Posterior vena cava (tissue), 2 donors: ENCODE results near the gene CACNA2D2. TPM values are rescaled to one million over a fixed set of nuclear protein-coding genes. Genes with fewer than 3 reads are reported as not detected.

ENCODE experiments used
- DNase-seq: peaks from one replicate; pipeline ENCODE4 v3.0.0-alpha.2; 2020; ENCODE audit warnings: low spot score
- intact Hi-C, 2 donors: fragments of 100-400 bp; cut with DNase I; formaldehyde crosslinking; loops; one replicate each; pipeline versions ENCODE4 v1.14.1 to v1.14.2; 2022 to 2023
- total RNA-seq, 2 donors: library from RNA; stranded (reverse); fragmentation: NEBNext Ultra II Directional; extraction: Animal tissue kit (Norgen Biotek cat#: 25700); gene quantifications; one replicate each; pipeline ENCODE4 v1.2.1, GENCODE V29; 2021
- donor health status: DM: yes; HTN: yes; CAD: no.
- donor health status: DM: yes; HTN: yes; CAD: no.

CACNA2D2 gene
- total RNA-seq, 2 donors from 2014 or later = 2.0 to 2.6 TPM

GRCh38 chr3:50508821-50509220 lies 5.4 kb upstream of the CACNA2D2 start:
- no peak for DNase-seq
- intact Hi-C loops = no loop called here

DNA sequence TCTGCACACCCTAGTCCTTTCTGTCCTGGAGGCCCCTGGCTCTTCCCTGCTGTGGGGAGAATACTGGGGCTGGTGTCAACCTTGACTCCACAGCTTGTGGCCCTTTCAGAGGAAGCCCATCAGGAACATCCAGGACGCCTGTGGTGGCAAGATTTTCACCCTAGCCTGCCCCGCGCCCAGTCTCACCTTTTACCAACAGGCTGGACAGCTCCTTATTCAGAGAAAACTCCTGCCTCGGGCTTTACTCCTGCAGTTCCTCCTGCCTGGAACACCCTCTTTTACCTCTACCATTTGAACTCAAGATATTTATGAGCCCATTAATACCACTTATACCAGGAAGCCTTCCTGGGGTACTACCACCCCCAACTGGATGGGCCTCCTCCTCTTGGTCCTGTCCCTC lies 2.7 kb upstream of the CACNA2D2 start:
- intact Hi-C loops = no loop called here
- DNase-seq = no peak

DNA sequence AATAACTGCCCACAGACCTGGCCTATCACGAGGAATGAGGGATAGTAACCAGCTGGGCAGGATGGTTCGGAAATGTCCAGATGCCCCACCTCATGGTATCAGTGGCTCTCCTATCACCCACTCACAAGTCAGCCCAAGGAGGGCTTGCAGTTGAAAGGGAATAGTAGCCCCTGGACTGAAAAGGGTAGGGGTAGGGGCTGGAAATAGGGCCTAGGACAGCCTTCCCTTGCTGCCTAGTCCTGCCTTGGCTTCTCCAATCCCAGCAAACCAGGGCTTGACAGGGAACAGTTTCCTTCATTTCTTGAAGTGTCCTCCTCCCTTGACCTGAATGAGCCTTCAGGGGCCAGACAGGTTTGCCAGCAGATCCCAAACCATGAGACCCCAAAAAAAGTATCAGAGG lies 1.2 kb upstream of the CACNA2D2 start:
- intact Hi-C loops = no loop called here
- DNase-seq = no peak

- intact Hi-C loops = no loop called here
- DNase-seq = no peak
Observed at GRCh38 chr3:50502584-50503423, 630 bp downstream of the CACNA2D2 start.

GRCh38 chr3:50502225-50502583 lies 1.2 kb downstream of the CACNA2D2 start:
- no peak for DNase-seq
- intact Hi-C loops = no loop called here

DNA sequence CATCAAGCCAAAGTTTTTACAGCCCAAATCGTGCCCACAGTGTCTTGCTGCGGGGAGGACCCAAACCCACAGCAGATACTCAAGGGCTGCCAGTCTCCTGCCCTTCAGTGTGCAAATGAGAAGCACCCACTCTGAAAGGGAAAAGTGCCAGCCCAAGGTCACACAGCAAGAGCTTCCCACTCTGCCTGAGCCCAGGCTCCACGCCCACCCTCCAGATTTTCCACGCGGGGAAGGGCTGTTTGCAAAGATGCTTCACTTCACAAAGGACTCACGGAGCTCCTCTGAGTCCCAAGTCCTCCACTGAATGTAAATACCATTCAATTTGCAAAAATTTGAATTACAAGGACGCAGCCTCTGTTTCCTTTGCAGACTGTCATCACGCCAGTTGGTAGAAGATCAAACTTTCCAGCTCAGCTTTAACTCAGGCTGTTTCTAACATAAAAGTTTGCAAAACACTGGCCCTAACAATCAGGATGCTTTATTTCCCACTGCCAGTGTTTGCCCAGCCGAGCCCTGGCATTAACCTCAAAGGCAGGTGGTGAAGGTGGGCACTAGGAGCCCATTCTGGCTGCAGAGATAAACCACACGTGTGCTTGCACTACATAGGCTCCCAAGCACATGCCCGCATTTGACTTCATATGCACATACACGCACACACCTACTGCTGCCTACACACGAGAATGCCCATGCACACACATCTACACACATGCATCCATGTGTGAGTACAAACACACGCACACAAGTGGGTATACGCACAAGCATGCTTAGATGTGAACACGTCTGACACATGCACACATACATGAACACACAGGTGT lies 7.6 kb downstream of the CACNA2D2 start:
- intact Hi-C loops = loop anchor here in 1 of 2 donors (1.0 kb wide), 1 partner anchor 92 kb away; no protein-coding TSS in a partner anchor
- DNase-seq = no peak

- intact Hi-C loops = no loop called here
- DNase-seq = no peak
Observed at GRCh38 chr3:50494126-50494525, 9.3 kb downstream of the CACNA2D2 start.

GRCh38 chr3:50493623-50494022 lies 9.8 kb downstream of the CACNA2D2 start:
- DNase-seq = no peak
- intact Hi-C loops = no loop called here

DNA sequence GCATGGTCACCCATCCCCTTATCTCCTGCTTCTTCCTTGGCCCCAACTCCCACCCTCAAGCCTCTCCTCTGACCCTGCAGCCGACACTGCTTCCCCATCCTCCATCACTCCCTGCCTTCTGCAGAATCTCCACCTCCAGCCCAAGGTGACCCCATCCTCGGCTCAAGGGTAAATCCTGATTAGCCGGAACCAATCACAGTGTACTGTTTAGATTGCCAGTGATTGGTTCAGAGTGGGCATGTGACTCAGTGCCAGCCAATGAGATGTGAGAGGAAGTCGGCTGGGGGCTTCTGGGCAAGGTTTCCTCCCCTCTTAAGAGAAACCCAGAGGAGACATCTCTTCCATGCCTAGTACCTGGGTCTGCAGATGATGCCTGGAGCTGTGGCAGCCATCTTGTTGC lies 10.3 kb downstream of the CACNA2D2 start:
- no peak for DNase-seq
- intact Hi-C loops = no loop called here

DNA sequence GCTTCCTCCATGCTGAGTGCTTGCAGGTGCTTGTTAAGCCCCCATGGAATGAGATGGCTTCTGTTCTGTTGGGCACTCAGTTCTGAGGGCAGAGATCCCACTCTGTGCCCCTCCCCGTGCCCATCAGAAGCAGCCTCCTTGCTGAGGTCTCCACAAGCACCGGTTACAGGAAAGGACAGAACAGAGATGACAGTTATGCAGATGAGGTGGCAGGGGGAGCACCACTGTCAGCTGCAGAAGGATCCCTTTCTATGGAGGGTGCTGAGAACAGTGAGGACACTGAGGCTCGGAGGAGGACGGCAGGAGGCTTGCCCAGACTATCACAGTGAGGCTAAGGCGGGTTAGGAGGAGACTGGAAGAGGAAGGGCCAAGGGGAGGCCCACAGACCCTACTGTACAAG lies 12.4 kb downstream of the CACNA2D2 start:
- intact Hi-C loops = no loop called here
- DNase-seq = no peak

DNA sequence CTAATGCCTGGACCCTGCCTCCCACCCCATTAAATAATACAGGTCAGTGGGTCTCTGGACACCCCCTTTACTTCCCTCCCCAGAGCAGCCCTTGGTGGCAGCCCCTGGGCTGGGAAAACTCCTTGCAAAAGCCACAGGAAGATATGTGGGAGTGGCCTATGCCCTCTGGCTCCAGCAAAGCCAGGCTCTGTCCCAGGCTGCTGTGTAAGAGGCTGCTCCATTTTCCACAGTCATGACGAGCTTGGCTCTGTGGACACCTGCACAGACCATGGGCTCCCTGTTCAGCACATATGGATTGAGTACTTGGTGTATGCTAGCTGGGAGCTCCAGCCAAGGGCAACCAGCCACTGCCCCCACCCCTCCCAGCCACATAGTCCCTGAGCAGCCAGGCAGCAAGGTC lies 13.0 kb downstream of the CACNA2D2 start:
- no peak for DNase-seq
- intact Hi-C loops = no loop called here

- intact Hi-C loops = no loop called here
- DNase-seq = no peak
Observed at GRCh38 chr3:50487181-50487580, 16.3 kb downstream of the CACNA2D2 start.

- intact Hi-C loops = no loop called here
- no peak for DNase-seq
Observed at GRCh38 chr3:50486219-50486888, 17.1 kb downstream of the CACNA2D2 start.

DNA sequence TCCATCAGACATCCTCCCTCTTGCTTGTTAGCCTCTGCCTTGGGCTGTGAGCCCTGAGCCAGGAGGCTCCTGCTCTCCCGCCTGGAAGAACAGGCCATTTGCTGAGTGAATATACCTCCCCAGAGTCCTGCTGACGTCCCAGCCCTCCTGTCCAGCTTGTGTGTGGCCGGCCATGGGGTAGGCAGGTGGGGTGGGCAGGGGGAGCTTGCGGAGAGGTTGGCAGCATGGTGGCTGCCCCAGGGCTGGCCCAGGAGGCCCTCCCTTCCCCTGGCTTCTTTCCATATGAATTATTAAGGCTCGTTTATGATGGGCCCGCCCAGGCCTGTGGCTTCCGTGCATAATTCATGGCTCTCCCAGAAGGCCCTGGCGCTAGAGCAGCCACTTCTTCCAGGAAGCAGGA lies 18.7 kb downstream of the CACNA2D2 start:
- DNase-seq = no peak
- intact Hi-C loops = no loop called here

DNA sequence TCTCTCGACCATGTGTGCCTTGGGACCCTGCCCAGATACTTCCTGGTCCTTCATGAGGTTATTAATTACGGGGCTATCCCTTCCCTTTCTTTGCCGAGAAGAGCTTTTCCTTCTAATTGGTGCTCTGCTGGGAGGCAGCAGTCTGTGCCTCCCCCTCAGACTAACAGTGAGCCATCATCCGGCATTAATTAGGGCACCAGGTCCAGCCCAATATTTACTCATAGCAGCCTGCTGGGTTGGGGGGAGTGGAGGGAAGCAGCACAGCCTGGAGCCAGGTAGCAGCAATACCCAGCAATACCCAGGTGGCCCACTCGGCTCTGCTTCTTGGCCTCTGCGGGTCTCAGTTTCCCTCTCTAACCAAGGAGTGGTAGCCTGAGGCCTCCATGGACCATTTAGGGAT lies 20.1 kb downstream of the CACNA2D2 start:
- intact Hi-C loops = no loop called here
- no peak for DNase-seq

DNA sequence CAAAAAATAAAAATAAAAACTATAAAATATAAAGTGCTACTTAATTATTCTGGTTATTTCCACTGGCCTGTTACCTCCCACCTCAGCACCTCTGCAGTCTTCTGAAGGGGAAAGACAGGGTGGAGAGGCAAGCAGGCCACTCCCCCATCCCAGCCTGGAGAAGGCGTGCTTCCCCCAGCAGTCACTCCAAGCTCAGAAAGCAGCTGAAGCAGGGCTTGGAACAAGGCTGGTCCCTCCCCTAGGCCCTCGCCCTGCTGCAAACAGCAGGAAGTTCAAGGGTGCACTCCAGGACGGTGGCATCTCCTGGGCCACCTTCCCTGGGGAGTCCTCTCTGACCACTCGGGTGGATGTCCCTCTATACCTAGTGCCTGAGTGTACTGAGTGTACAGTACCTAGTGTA lies 21.4 kb downstream of the CACNA2D2 start:
- intact Hi-C loops = no loop called here
- no peak for DNase-seq

DNA sequence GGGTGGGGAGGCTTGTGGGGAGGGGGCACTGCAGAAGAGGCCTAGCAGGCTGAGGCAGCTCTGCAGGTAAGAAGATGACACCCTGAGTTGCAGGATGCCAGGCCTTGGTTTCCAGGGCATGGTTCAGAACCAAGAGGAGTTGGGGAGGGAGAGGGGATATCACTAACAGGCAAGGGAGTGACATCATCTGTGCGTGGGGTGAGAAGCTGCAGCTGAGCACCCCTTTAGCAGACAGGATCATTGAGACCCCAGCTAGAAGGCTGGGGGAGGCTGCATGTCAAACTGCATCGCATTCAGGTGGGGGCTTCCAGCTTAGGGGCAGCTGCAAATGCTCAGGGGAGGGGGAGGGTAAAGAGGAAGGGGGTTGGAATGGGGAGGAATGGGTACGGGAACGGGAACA lies 23.0 kb downstream of the CACNA2D2 start:
- no peak for DNase-seq
- intact Hi-C loops = no loop called here

GRCh38 chr3:50479523-50479922 lies 23.9 kb downstream of the CACNA2D2 start:
- DNase-seq = no peak
- intact Hi-C loops = no loop called here

DNA sequence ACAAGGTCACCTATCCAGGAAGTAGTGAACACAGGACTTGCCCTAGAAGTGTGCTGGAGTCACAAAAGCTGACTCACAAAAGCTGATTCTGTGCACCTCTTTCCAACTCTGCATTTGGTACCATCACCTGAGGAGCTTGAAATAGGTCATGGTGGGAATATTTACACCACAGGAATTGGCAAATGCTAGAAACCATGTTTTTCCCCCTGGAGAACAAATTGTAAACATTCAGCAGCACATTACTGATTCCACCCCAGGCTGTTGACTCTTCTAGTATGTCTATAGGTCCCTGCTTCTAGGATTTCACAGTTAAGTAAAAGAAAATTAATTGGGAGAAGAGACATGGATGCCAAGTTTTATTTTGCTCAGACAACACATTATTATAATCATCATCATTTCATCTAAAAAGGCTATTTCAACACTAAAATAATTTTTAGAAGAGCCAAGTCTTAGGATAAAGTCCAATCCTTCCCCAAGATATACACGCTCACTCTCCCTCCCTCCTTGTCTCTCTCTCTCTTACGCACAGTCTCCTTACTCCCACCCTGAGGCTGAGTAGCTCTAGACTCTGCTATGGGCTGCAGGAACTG lies 24.7 kb downstream of the CACNA2D2 start:
- no peak for DNase-seq

DNA sequence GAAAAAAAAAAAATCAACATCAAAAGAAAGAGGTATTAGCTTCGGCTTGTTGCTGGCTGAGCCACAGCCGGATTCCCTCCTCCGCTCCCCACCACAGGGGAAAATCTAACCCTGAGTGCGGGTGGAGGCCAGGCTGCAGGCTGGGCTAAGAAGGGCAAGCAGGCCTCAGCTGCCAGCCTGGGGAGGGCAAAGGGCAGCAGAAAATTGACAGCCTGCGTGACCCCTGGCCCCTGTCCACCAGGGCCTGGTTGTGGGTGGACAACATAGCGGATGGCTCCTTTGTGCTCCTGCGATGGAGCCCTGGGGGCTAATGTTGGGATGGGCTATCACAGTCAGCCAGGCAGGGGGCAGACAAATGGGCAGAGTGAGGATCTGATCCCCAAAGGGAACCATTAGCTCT lies 25.4 kb downstream of the CACNA2D2 start:
- no peak for DNase-seq
- intact Hi-C loops = no loop called here

More for the DNA sequence above, 24.7 kb downstream of the CACNA2D2 start:
- intact Hi-C loops = no loop called here
